ENCODE results near the gene ABCA2. TPM values are rescaled to one million over a fixed set of nuclear protein-coding genes. Genes with fewer than 3 reads are reported as not detected.

Gene ABCA2
- total and polyA plus RNA-seq, 3 donors from 2014 or later: 33.6 to 65.5 (median 56.0) TPM

DNA sequence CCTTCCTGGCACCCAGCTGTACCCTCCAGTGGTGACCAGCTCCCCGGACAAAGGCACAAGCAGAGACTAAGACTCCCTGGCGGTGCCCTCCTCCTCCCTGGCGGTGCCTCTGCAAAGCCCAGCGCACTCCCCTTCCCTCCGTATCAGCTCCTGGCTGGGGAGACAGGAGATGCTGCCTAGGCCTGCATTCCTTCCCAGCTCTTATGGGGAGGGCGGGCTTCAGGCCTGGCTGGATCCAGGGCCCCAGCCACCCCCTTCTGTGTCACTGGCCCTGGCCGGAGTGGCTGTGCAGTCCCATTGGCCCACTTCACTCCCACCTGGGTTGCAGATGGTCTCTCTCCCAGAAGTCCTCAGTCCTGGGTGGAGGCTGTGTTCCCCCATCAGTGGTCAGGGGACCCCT is 69.6 kb downstream of the ABCA2 start:
- TF ChIP-seq, protein P1, sequence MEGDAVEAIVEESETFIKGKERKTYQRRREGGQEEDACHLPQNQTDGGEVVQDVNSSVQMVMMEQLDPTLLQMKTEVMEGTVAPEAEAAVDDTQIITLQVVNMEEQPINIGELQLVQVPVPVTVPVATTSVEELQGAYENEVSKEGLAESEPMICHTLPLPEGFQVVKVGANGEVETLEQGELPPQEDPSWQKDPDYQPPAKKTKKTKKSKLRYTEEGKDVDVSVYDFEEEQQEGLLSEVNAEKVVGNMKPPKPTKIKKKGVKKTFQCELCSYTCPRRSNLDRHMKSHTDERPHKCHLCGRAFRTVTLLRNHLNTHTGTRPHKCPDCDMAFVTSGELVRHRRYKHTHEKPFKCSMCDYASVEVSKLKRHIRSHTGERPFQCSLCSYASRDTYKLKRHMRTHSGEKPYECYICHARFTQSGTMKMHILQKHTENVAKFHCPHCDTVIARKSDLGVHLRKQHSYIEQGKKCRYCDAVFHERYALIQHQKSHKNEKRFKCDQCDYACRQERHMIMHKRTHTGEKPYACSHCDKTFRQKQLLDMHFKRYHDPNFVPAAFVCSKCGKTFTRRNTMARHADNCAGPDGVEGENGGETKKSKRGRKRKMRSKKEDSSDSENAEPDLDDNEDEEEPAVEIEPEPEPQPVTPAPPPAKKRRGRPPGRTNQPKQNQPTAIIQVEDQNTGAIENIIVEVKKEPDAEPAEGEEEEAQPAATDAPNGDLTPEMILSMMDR (IDR thresholded peaks at IDR 0.05): no peak
- TF ChIP-seq POLR2A (IDR thresholded peaks at IDR 0.05): no peak
- Histone ChIP-seq H3K36me3 (ENCODE audit: low read depth, missing control alignments) (no peaks in the 10 kb centered on the region), H3K4me1 (peaks cover 42% of the 10 kb centered on the region), H3K27ac (peak overlapping the region in 1 of 2 donors; percentile 77), H3K27me3 (no peaks in the 10 kb centered on the region), H3K9me3 (no peaks in the 10 kb centered on the region), H3K4me3 (no peak overlapping the region)
- DNase-seq: no peak
- WGBS, 2 donors: 86 to 87% methylated on average over 5 to 7 of the region's 7 CpGs
- intact Hi-C loops (cut with DNase I; ENCODE audit: low total_unique reads): no loop called here

DNA sequence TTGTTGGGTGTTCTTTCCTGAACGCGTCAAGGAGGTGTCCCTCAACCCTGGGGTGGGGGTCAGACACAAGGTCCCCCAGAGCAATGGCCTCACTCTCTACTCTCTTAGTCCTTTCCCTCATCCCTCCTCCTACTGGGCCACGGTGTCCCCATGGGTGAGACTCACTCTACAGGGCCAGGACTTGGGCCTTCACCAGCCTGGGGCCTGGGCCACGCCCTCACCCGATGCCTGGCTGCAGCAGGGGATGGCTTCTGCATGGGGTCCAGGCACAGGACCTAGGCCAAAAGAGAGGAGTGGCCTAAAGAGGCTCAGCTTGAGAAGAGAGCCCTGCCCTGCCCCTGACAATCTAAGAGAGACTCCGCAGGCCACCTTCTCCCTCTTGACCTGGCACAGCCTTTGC is 70.1 kb downstream of the ABCA2 start:
- DNase-seq: no peak
- Histone ChIP-seq H3K4me1 (peaks cover 38% of the 10 kb centered on the region), H3K4me3 (no peak overlapping the region), H3K27me3 (no peaks in the 10 kb centered on the region), H3K36me3 (ENCODE audit: low read depth, missing control alignments) (no peaks in the 10 kb centered on the region), H3K9me3 (no peaks in the 10 kb centered on the region), H3K27ac (no peak overlapping the region)
- intact Hi-C loops (cut with DNase I; ENCODE audit: low total_unique reads): no loop called here
- 93 to 96% methylated on average over 5 to 6 of the region's 6 CpGs for WGBS, 2 donors
- TF ChIP-seq, protein P1 (IDR thresholded peaks at IDR 0.05): no peak
- no peak for TF ChIP-seq POLR2A (IDR thresholded peaks at IDR 0.05)

DNA sequence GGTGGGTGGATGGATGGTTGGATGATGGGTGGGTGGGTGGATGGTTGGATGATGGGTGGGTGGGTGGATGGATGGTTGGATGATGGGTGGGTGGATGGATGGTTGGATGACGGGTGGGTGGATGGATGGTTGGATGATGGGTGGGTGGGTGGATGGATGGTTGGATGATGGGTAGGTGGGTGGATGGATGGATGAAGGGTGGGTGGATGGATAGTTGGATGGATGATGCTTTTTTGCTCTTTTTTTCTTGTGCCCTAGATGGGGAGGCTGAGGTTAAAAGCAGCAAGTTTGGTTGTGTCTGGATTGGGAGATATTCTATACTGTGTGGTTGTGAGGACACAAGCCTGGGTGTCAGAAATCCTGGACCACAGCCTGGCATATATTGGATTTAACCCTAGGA is 70.6 kb downstream of the ABCA2 start:
- DNase-seq: no peak
- TF ChIP-seq POLR2A (IDR thresholded peaks at IDR 0.05): no peak
- TF ChIP-seq, protein P1 (IDR thresholded peaks at IDR 0.05): no peak
- WGBS, 2 donors: 96 to 100% methylated on average over 1 of the region's 1 CpG
- H3K27me3 ChIP-seq: no peaks in the 10 kb centered on the region
- H3K4me1 ChIP-seq: peaks cover 38% of the 10 kb centered on the region
- no peak overlapping the region for H3K4me3 ChIP-seq
- intact Hi-C loops (cut with DNase I; ENCODE audit: low total_unique reads): no loop called here
- no peaks in the 10 kb centered on the region for H3K36me3 ChIP-seq (ENCODE audit: low read depth, missing control alignments)
- H3K9me3 ChIP-seq: no peaks in the 10 kb centered on the region
- no peak overlapping the region for H3K27ac ChIP-seq

Other genes starting within 250 kb of the ABCA2 start
Only the 30 nearest of the 38 such genes appear.
- gene AJM1, start 185.8 kb downstream of the ABCA2 start, total RNA-seq: 10 to 100 TPM; 13.1 to 24.6 TPM
- 4.0 TPM for gene AJM1, start 185.8 kb downstream of the ABCA2 start, polyA plus RNA-seq (ENCODE audit: insufficient read depth, low read depth, low replicate concordance)
- 100 to 1,000 TPM; 134 to 146 TPM for gene PHPT1, start 178.8 kb downstream of the ABCA2 start, total RNA-seq
- 146 TPM for gene PHPT1, start 178.8 kb downstream of the ABCA2 start, polyA plus RNA-seq (ENCODE audit: insufficient read depth, low read depth, low replicate concordance)
- 10 to 100 TPM; 18.3 to 21.9 TPM for gene MAMDC4, start 175.9 kb downstream of the ABCA2 start, total RNA-seq
- 8.1 TPM for gene MAMDC4, start 175.9 kb downstream of the ABCA2 start, polyA plus RNA-seq (ENCODE audit: insufficient read depth, low read depth, low replicate concordance)
- 100 to 1,000 TPM; 278 to 330 TPM for gene EDF1, start 161.9 kb downstream of the ABCA2 start, total RNA-seq
- gene EDF1, start 161.9 kb downstream of the ABCA2 start, polyA plus RNA-seq (ENCODE audit: insufficient read depth, low read depth, low replicate concordance): 368 TPM
- gene TRAF2, start 141.7 kb downstream of the ABCA2 start, total RNA-seq: 10 to 100 TPM; 23.7 to 32.9 TPM
- gene TRAF2, start 141.7 kb downstream of the ABCA2 start, polyA plus RNA-seq (ENCODE audit: insufficient read depth, low read depth, low replicate concordance): 21.9 TPM
- 100 to 1,000 TPM; 509 to 749 TPM for gene FBXW5, start 83.5 kb downstream of the ABCA2 start, total RNA-seq
- gene FBXW5, start 83.5 kb downstream of the ABCA2 start, polyA plus RNA-seq (ENCODE audit: insufficient read depth, low read depth, low replicate concordance): 452 TPM
- 1 to 10 TPM; 4.6 to 4.9 TPM for gene C8G, start 83.0 kb downstream of the ABCA2 start, total RNA-seq
- 4.6 TPM for gene C8G, start 83.0 kb downstream of the ABCA2 start, polyA plus RNA-seq (ENCODE audit: insufficient read depth, low read depth, low replicate concordance)
- gene LCN12, start 76.0 kb downstream of the ABCA2 start, total RNA-seq: 10 to 100 TPM; 11.5 to 27.8 TPM
- 27.1 TPM for gene LCN12, start 76.0 kb downstream of the ABCA2 start, polyA plus RNA-seq (ENCODE audit: insufficient read depth, low read depth, low replicate concordance)
- gene PTGDS, start 50.7 kb downstream of the ABCA2 start, total RNA-seq: 1,000 to 10,000 TPM; 5,554 to 5,948 TPM
- 4,976 TPM for gene PTGDS, start 50.7 kb downstream of the ABCA2 start, polyA plus RNA-seq (ENCODE audit: insufficient read depth, low read depth, low replicate concordance)
- gene LCNL1, start 45.2 kb downstream of the ABCA2 start, total RNA-seq: 100 to 1,000 TPM in 1 of 2 donors, 10 to 100 TPM in 1; 59.3 to 131 TPM
- 17.5 TPM for gene LCNL1, start 45.2 kb downstream of the ABCA2 start, polyA plus RNA-seq (ENCODE audit: insufficient read depth, low read depth, low replicate concordance)
- gene PAXX, start 35.8 kb downstream of the ABCA2 start, total RNA-seq: 10 to 100 TPM; 47.8 to 56.6 TPM
- 25.9 TPM for gene PAXX, start 35.8 kb downstream of the ABCA2 start, polyA plus RNA-seq (ENCODE audit: insufficient read depth, low read depth, low replicate concordance)
- 1 to 10 TPM; 1.8 to 1.9 TPM for gene CLIC3, start 31.7 kb downstream of the ABCA2 start, total RNA-seq
- 2.8 TPM for gene CLIC3, start 31.7 kb downstream of the ABCA2 start, polyA plus RNA-seq (ENCODE audit: insufficient read depth, low read depth, low replicate concordance)
- gene FUT7, start 3.9 kb upstream of the ABCA2 start, total RNA-seq: under 1 TPM; 0.06 to 0.24 TPM
- gene FUT7, start 3.9 kb upstream of the ABCA2 start, polyA plus RNA-seq (ENCODE audit: insufficient read depth, low read depth, low replicate concordance): 0.24 TPM
- 100 to 1,000 TPM in 1 of 2 donors, 10 to 100 TPM in 1; 75.9 to 103 TPM for gene NPDC1, start 17.9 kb upstream of the ABCA2 start, total RNA-seq
- gene NPDC1, start 17.9 kb upstream of the ABCA2 start, polyA plus RNA-seq (ENCODE audit: insufficient read depth, low read depth, low replicate concordance): 47.7 TPM
- gene ENTPD2, start 25.8 kb upstream of the ABCA2 start, total RNA-seq: 1 to 10 TPM; 5.7 to 9.6 TPM
- gene ENTPD2, start 25.8 kb upstream of the ABCA2 start, polyA plus RNA-seq (ENCODE audit: insufficient read depth, low read depth, low replicate concordance): 8.5 TPM
- gene SAPCD2, start 42.3 kb upstream of the ABCA2 start, total RNA-seq: 1 to 10 TPM; 1.4 to 1.7 TPM
- 0.78 TPM for gene SAPCD2, start 42.3 kb upstream of the ABCA2 start, polyA plus RNA-seq (ENCODE audit: insufficient read depth, low read depth, low replicate concordance)
- gene UAP1L1, start 49.3 kb upstream of the ABCA2 start, total RNA-seq: 10 to 100 TPM in 1 of 2 donors, 1 to 10 TPM in 1; 7.2 to 10.1 TPM
- 6.9 TPM for gene UAP1L1, start 49.3 kb upstream of the ABCA2 start, polyA plus RNA-seq (ENCODE audit: insufficient read depth, low read depth, low replicate concordance)
- 100 to 1,000 TPM; 122 to 124 TPM for gene MAN1B1, start 58.7 kb upstream of the ABCA2 start, total RNA-seq
- 62.2 TPM for gene MAN1B1, start 58.7 kb upstream of the ABCA2 start, polyA plus RNA-seq (ENCODE audit: insufficient read depth, low read depth, low replicate concordance)
- 100 to 1,000 TPM; 207 to 215 TPM for gene DPP7, start 86.5 kb upstream of the ABCA2 start, total RNA-seq
- gene DPP7, start 86.5 kb upstream of the ABCA2 start, polyA plus RNA-seq (ENCODE audit: insufficient read depth, low read depth, low replicate concordance): 242 TPM
- 1 to 10 TPM; 1.5 to 3.8 TPM for gene GRIN1, start 110.9 kb upstream of the ABCA2 start, total RNA-seq
- 0.79 TPM for gene GRIN1, start 110.9 kb upstream of the ABCA2 start, polyA plus RNA-seq (ENCODE audit: insufficient read depth, low read depth, low replicate concordance)
- gene LRRC26, start 141.8 kb upstream of the ABCA2 start, total RNA-seq: 1 to 10 TPM; 2.4 to 5.1 TPM
- gene LRRC26, start 141.8 kb upstream of the ABCA2 start, polyA plus RNA-seq (ENCODE audit: insufficient read depth, low read depth, low replicate concordance): not detected
- 10 to 100 TPM; 19.8 to 37.9 TPM for gene TMEM210, start 143.8 kb upstream of the ABCA2 start, total RNA-seq
- gene TMEM210, start 143.8 kb upstream of the ABCA2 start, polyA plus RNA-seq (ENCODE audit: insufficient read depth, low read depth, low replicate concordance): 83.2 TPM
- gene ANAPC2, start 160.3 kb upstream of the ABCA2 start, total RNA-seq: 10 to 100 TPM; 91.0 to 98.5 TPM
- 80.6 TPM for gene ANAPC2, start 160.3 kb upstream of the ABCA2 start, polyA plus RNA-seq (ENCODE audit: insufficient read depth, low read depth, low replicate concordance)
- 100 to 1,000 TPM; 134 to 137 TPM for gene SSNA1, start 160.4 kb upstream of the ABCA2 start, total RNA-seq
- 211 TPM for gene SSNA1, start 160.4 kb upstream of the ABCA2 start, polyA plus RNA-seq (ENCODE audit: insufficient read depth, low read depth, low replicate concordance)
- gene TPRN, start 172.5 kb upstream of the ABCA2 start, total RNA-seq: 10 to 100 TPM; 25.9 to 35.2 TPM
- 17.2 TPM for gene TPRN, start 172.5 kb upstream of the ABCA2 start, polyA plus RNA-seq (ENCODE audit: insufficient read depth, low read depth, low replicate concordance)
- gene TMEM203, start 177.4 kb upstream of the ABCA2 start, total RNA-seq: 10 to 100 TPM; 48.0 to 51.2 TPM
- 36.3 TPM for gene TMEM203, start 177.4 kb upstream of the ABCA2 start, polyA plus RNA-seq (ENCODE audit: insufficient read depth, low read depth, low replicate concordance)
- 10 to 100 TPM; 27.5 to 29.1 TPM for gene NDOR1, start 177.5 kb upstream of the ABCA2 start, total RNA-seq
- 21.9 TPM for gene NDOR1, start 177.5 kb upstream of the ABCA2 start, polyA plus RNA-seq (ENCODE audit: insufficient read depth, low read depth, low replicate concordance)
- gene RNF208, start 194.0 kb upstream of the ABCA2 start, total RNA-seq: 1 to 10 TPM; 3.0 to 4.1 TPM
- 7.7 TPM for gene RNF208, start 194.0 kb upstream of the ABCA2 start, polyA plus RNA-seq (ENCODE audit: insufficient read depth, low read depth, low replicate concordance)
- 1 to 10 TPM; 3.7 to 5.6 TPM for gene CYSRT1, start 196.9 kb upstream of the ABCA2 start, total RNA-seq
- gene CYSRT1, start 196.9 kb upstream of the ABCA2 start, polyA plus RNA-seq (ENCODE audit: insufficient read depth, low read depth, low replicate concordance): 3.0 TPM
- gene RNF224, start 199.3 kb upstream of the ABCA2 start, total RNA-seq: under 1 TPM; 0.37 to 0.71 TPM
- 0.17 TPM for gene RNF224, start 199.3 kb upstream of the ABCA2 start, polyA plus RNA-seq (ENCODE audit: insufficient read depth, low read depth, low replicate concordance)